GM19455 (cell line): ENCODE data around the gene MRC1.

Experiments used
- ATAC-seq: cut with Tn5 transposase; IDR thresholded peaks from one replicate; pipeline ENCODE4 v1.9.1; 2021; ENCODE audit not compliant: unreplicated experiment

MRC1 gene

GRCh38 chr10:17808971-17809841 lies at the start of gene MRC1:
TSS of gene MRC1 (plus strand) at chr10:17809348. CDS start at chr10:17809466, 118 bp downstream.
- no peak for ATAC-seq

- ATAC-seq = no peak
Observed at GRCh38 chr10:17764142-17764541, 45.0 kb upstream of the MRC1 start.

GRCh38 chr10:17765602-17766001 lies 43.5 kb upstream of the MRC1 start:
- no peak for ATAC-seq

GRCh38 chr10:17766731-17767130 lies 42.4 kb upstream of the MRC1 start:
- no peak for ATAC-seq

- no peak for ATAC-seq
Observed at GRCh38 chr10:17768496-17768895, 40.7 kb upstream of the MRC1 start.

- ATAC-seq = no peak
Observed at GRCh38 chr10:17768957-17769356, 40.2 kb upstream of the MRC1 start.

- ATAC-seq = no peak
Observed at GRCh38 chr10:17771017-17771416, 38.1 kb upstream of the MRC1 start.

DNA sequence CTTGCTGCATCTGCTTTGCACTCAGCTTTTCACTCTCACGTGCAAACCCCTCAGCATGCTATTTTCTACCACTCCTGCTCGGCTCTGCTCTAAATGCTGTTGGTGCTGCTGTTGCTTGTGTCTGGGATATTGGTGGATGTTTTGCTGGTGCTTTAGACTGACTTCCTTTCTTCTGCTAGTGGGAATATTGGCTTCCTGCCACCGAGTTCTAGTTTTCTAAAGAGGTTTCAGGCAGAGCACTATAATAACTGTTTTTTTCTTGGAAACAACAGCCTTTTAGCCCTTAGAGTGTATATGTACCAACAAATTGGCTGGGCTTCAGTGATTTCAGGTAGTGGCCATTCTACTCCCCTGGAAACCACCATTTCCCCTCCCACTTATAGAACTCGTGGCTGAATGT lies 29.4 kb upstream of the MRC1 start:
- ATAC-seq = no peak

DNA sequence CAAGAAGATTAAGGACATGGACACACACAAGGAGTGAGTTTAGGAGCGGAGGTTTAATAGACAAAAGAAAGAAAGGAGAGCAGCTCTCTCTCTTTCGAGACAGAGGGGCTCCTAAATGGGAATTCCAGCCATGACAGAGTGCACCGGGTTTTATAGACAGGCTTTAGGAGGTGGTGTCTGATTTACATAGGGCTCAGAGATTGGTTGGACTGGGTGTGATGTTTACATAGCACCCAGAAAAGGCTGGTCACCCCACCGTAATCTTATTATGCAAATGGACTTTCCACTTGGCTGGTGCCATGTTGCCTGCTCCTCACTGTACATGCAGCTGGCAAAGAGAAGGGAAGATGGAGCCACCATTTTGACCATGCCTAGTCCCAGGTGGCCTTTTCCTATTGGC lies 28.4 kb upstream of the MRC1 start:
- no peak for ATAC-seq

- ATAC-seq = no peak
Observed at GRCh38 chr10:17781856-17782255, 27.3 kb upstream of the MRC1 start.

- no peak for ATAC-seq
Observed at GRCh38 chr10:17782921-17783665, 26.1 kb upstream of the MRC1 start.

DNA sequence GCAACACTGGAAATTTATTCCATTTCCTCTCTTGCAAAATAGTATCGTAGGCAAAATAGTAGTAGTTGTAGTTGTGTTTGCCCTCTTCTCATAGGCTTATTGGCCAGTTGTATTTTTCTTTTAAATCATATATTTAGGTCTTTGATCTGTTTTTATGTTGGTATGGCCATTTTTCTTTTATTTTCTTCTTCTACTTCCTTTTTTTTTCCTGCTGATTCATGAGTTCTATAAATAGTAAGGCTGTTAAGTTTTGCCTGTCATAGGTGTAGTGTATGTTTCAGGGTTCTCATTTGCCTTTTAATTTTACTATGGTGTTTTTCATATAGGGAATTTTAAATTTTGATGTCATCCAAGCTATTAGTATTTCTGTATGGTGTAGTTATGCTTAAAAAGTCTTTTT lies 25.4 kb upstream of the MRC1 start:
- ATAC-seq = no peak

DNA sequence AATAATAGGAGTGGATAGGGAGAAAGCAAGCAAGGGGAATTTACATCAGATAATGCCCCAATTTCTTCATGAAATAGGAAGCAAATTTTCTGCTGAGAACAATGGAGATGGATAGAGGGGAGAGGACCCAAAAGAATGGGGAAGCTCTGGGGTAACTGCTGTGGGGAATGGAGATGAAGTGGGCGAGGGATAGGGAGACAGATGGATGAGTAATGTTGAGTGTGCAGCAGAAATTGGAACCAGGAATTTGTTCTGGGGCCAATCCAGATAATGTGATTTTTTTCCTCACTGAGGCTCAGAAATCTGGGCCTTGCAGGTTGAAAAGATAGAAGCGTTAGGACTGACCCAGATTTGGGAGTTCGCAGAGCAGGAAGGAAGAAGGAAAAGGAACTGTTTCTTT lies 24.5 kb upstream of the MRC1 start:
- no peak for ATAC-seq

GRCh38 chr10:17785276-17785930 lies 23.7 kb upstream of the MRC1 start:
- ATAC-seq = no peak

DNA sequence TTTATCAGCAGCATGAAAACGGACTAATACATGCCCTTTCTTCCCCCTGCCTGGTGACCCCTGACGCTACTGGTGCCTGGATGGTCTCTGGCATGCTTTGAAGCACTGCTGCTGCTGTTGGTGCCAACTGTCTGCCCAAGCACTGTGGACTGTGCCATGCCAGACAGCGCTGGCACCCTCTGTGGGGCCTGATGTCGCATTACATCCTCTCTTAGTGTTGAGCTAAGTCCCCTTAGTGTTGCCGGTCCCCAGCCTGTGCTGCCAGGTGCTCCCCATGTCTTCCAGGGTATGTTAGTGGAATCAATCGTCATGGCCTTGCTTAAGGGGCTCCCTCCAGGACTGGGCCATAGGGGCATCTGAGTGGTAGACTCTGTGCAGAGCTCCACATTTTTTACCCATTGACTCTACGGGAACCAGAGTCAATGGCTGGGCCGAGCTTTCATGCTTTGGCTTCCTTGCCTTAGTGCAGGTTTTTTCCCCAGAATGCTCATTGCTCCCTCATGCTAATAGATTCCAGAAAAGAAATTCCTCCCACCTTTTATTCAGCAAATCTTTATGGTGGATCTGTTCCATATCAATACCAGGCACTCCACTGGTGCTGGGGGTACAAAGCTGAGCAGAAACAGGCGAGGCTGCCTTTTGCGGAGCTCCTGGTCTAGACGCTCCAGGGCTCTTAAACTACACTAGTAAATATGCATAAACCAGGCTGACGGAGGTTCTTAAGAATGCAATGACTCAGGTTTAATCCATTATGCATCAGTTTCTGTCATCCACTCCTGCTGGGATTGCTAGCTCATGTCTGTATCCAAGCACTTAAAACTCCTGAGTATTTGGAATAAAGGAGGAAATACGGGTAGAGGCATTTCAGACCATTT lies 21.8 kb upstream of the MRC1 start:
- no peak for ATAC-seq

GRCh38 chr10:17788646-17789045 lies 20.5 kb upstream of the MRC1 start:
- no peak for ATAC-seq

DNA sequence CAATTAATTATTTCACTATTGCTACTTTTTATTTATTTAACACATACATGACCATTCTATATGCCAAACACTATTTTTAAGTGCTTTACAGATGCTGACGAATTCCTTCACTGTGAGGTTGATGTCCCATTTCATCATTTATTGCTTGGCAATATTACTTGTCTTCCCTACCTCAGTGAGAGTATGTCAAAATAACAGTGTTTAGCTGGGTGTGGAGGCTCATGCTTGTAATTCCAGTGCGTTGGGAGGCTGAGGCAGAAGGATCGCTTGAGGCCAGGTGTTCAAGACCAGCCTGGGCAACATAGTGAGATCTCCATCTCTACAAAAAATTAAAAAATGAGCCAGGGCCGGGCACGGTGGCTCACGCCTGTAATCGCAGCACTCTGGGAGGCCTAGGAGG lies 19.8 kb upstream of the MRC1 start:
- no peak for ATAC-seq

- ATAC-seq = no peak
Observed at GRCh38 chr10:17790651-17791050, 18.5 kb upstream of the MRC1 start.

DNA sequence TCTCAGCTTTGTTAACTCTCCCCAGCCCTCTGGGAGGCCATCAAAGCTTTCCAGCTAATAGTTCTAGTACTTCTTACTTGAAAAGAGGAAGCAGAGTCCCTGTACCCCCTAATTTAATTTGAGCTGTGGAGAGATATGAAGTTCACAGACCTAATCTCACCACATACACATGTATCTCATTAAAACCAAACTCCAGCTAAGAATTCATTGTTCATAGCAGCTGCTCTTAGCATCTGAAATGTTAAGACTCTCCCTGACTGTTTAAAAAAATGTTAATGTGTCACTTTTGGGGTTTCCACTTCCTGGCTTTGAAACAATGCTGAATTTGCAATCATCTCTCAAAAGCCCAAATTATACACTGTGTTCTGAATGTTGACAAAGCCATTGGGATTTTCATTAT lies 16.2 kb upstream of the MRC1 start:
- no peak for ATAC-seq

DNA sequence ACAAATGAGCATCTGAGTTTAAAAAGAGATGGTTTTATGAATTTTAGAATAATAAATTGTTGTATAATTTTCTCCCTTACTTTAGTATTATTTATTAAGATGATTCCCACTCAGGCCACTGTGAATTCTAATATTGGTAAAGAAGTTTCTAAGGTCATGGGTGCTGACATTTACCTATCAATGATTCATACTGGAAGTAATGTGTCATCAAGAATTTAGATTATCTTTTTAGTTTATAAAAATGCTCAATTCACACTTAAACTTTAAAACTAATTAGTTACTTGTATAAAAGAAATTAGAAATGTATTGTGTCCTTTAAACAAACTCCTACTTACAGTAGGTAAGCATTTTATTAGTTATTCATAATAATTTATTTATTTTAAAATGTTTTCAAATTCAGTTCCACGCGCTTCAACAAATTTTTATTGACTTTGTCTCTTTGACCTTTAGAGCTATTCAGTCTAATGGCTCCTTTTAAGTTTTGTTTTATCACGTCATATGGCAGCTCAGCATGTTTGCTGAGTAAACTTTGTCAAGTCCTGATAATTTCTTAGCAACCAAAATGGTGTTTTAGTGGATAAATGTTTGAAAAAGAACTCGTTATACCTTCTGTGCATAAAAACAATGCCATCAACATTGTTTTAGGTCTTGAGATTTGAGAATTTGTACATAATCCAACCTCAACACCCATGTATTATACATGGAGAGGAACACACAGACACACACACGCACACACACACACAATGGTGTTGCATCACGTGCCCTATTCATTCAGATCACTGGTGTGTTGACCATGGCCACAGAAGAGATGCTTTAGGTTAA lies 15.1 kb upstream of the MRC1 start:
- ATAC-seq = no peak
